ENCODE measurements around the gene ATP6V0A4.

DNA sequence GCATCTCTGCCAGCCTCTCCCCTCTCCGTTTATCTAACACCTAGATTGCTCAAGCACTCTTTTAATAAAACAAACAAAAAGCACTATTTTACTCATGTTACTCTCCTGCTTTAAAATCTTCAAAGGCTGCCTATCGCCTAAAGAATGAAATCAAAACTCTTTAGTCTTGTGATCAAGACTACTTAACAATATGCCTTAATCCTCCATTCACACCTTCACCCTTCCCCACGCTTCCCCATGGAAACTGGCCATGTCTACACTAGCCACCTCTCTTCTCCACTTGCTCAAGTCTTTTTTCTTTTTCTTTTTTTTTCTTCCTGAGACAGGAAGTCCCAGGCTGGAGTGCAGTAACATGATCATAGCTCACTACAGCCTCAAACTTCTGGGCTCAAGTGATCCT, 48.0 kb downstream of the ATP6V0A4 start:
- TF ChIP-seq, protein P1, sequence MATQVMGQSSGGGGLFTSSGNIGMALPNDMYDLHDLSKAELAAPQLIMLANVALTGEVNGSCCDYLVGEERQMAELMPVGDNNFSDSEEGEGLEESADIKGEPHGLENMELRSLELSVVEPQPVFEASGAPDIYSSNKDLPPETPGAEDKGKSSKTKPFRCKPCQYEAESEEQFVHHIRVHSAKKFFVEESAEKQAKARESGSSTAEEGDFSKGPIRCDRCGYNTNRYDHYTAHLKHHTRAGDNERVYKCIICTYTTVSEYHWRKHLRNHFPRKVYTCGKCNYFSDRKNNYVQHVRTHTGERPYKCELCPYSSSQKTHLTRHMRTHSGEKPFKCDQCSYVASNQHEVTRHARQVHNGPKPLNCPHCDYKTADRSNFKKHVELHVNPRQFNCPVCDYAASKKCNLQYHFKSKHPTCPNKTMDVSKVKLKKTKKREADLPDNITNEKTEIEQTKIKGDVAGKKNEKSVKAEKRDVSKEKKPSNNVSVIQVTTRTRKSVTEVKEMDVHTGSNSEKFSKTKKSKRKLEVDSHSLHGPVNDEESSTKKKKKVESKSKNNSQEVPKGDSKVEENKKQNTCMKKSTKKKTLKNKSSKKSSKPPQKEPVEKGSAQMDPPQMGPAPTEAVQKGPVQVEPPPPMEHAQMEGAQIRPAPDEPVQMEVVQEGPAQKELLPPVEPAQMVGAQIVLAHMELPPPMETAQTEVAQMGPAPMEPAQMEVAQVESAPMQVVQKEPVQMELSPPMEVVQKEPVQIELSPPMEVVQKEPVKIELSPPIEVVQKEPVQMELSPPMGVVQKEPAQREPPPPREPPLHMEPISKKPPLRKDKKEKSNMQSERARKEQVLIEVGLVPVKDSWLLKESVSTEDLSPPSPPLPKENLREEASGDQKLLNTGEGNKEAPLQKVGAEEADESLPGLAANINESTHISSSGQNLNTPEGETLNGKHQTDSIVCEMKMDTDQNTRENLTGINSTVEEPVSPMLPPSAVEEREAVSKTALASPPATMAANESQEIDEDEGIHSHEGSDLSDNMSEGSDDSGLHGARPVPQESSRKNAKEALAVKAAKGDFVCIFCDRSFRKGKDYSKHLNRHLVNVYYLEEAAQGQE (IDR thresholded peaks at IDR 0.05; ENCODE audit: insufficient read depth in 1 of 2, low read depth in 2 of 2, low read length in 2 of 2): no peak
- TF ChIP-seq POLR2AphosphoS5 (IDR thresholded peaks at IDR 0.05; ENCODE audit: low read depth, low read length): no peak
